ENCODE data around the gene SRD5A1. TPM values are rescaled to one million over a fixed set of nuclear protein-coding genes. Genes with fewer than 3 reads are reported as not detected.

The SRD5A1 gene
- total RNA-seq, 2 donors from 2014 or later = 4.0 to 4.2 TPM

DNA sequence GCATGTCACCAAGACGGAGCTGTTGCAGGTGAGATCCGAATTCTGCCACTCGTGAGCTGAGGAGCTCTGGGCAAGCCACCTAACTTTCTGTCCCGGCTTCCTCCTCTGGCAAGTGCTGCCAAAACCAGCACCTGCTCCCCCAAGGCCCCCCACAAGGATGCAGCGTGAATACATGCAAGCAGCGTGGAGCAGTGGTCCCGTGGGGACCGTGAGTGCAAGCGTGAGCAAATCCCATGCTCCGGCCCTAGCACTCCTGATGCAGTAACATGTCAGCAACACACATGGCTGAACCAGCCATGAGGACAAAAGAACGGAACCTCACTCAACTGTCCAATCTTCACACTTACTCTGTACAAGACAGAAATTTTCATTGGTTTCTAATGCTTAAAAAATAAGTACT is 31.4 kb upstream of the SRD5A1 start:
- DNase-seq (ENCODE audit: low spot score) = no peak
- intact Hi-C loops (cut with DNase I) = no loop called here

- intact Hi-C loops (cut with DNase I) = no loop called here
- DNase-seq (ENCODE audit: low spot score) = no peak
These were observed 30.8 kb upstream of the SRD5A1 start for GRCh38 chr5:6602441-6602840.

DNA sequence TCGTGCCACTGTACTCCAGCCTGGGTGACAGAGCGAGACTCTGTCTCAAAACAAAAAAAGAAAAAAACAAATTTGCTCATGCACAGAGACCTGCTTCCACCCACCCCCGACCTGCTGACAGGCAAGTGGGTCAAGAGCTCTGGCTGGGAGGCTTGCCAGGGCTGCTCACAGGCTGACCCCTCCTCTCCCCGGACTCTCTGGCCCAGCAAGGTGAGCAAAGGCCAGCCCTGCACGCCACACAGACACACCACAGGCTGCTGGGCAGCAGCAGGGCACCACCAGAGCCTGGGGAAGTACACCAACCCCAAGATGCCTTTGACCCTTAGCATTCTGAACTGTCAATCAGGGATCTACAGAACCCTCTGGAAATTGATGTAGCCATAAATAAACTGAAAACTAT is 29.6 kb upstream of the SRD5A1 start:
- intact Hi-C loops (cut with DNase I) = no loop called here
- DNase-seq (ENCODE audit: low spot score) = no peak

DNA sequence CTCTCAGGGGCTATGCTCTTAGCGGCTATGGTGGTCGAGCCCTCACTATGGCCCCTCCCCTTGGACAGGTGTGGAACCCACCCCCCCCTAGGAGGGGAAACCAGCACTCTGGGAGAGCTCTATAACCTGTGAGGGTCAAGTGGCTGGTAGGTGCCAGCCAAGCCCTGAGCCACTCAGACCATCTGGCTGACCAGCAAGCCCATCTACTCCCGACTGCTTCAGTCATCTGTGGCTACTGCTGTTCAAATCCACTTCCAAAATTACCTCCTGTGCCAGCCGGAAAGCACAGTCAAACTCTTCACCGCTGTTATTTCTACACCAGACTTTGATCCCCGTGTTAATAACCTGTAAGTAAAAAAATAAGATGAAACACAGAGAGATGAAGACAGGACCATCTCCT is 28.9 kb upstream of the SRD5A1 start:
- intact Hi-C loops (cut with DNase I) = no loop called here
- no peak for DNase-seq (ENCODE audit: low spot score)

DNA sequence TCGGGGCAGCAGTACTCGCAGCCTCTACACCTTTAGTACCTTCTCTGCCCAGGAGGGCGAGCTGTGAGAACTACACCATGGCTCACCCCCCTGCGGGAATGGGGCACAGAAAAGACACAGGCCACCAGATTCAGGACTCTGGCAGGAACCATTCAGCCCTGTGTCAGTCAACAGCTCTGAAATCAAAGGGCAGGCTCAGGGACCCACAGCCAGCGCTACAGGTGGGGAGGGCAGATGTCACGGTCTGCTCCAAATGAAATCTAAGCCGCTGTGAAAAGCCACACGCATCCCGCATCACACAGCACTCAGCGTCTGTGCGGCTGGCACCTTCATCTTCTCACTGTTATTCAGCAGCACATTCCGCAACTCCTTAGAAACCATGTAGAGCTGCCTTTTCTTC is 28.3 kb upstream of the SRD5A1 start:
- DNase-seq (ENCODE audit: low spot score) = no peak
- intact Hi-C loops (cut with DNase I) = no loop called here

DNA sequence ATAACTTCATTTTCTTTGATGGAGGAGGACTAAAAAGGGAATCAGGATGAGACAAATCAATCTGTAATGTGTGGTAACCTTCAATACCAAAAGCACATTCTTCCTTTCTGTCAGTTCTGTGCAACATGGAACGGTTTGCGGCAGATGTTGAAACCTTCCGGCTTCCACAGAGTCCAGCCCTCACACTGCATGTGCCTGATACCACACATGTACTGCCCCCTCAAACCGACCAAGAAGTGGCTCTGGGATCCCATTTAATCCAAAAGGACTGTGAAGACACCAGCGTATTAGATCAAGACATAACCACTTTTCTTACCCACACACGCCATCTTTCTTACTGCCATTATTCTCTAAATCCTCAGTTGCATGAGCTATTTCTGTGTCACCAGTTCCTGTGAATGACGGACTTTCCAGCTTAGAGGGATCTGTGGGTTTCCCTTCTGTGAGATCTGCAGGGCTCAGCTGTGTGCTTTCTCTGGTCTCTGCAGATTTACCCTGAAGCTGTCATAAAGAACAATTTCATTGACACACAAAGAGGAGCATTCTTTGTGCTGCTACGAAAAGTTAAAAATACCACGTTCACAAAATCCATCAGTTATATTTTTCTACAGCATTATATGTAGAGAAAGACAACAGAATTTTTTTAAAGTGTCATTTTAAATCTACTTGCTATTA is 26.2 kb upstream of the SRD5A1 start:
- no peak for DNase-seq (ENCODE audit: low spot score)
- intact Hi-C loops (cut with DNase I) = no loop called here

- DNase-seq (ENCODE audit: low spot score) = no peak
- intact Hi-C loops (cut with DNase I) = no loop called here
These were observed 25.7 kb upstream of the SRD5A1 start for GRCh38 chr5:6607559-6607936.

DNA sequence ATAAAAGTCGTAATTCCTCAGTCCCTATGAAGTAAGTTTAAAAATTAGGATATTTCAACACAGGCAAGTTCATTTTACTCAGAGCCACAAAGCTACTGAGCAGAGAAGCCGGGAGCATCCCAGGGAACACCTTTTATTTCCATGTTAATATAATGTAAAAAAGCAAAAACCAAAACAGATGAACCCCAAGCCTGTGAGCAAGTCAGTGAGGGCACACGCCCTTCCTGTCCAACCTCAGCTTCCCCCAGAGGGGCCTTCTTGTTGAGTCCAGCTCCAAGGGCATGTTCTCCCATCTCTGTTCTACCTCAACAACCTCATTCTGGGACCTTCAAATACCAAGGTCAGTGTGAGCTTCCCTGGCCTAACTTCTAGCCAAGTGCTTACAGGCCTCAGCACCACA is 25.2 kb upstream of the SRD5A1 start:
- DNase-seq (ENCODE audit: low spot score) = no peak
- intact Hi-C loops (cut with DNase I) = no loop called here

GRCh38 chr5:6611334-6612256 is 21.6 kb upstream of the SRD5A1 start:
- DNase-seq (ENCODE audit: low spot score) = no peak
- intact Hi-C loops (cut with DNase I) = no loop called here

GRCh38 chr5:6615034-6615815 is 18.0 kb upstream of the SRD5A1 start:
- intact Hi-C loops (cut with DNase I) = no loop called here
- DNase-seq (ENCODE audit: low spot score) = no peak

DNA sequence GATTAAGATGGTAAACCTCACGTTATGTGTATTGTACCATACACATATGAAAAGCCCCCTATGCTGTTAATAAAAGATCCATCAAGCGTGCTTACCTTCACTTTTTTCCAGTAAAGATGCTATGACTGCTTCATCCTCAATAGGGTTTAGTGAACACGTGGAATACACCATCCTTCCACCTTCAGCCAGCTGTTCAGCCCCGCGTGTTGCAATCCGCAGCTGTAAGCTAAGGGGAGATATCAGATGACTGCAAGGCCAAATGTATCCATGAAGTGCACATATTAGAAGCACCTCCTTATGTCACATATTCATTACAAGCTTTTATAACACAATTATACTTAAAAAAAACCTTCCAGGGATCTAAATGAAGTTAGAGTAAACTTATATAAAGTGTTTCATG is 16.6 kb upstream of the SRD5A1 start:
- no peak for DNase-seq (ENCODE audit: low spot score)
- intact Hi-C loops (cut with DNase I) = no loop called here

DNA sequence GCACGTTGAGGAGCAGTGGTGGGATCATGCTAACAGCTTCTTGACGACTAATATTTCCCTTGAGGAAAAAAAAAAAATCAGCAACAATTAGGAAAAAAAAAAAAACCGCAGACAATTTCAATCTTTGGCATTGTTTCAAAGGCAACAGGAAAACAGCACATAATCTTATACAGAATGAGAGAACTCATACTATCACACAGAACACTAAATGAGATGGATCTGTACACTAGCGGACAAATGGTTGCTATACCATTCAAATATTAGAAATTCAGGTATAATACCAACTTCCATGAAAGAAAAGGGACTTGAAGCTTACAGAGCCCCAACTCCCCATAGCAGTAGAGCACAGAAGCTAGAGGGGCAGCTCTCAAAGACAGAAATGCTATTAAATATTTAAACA is 10.0 kb upstream of the SRD5A1 start:
- intact Hi-C loops (cut with DNase I) = loop anchor here in 1 of 2 donors (10.0 kb wide), 1 partner anchor 122 kb away; no protein-coding TSS in a partner anchor
- DNase-seq (ENCODE audit: low spot score) = no peak

DNA sequence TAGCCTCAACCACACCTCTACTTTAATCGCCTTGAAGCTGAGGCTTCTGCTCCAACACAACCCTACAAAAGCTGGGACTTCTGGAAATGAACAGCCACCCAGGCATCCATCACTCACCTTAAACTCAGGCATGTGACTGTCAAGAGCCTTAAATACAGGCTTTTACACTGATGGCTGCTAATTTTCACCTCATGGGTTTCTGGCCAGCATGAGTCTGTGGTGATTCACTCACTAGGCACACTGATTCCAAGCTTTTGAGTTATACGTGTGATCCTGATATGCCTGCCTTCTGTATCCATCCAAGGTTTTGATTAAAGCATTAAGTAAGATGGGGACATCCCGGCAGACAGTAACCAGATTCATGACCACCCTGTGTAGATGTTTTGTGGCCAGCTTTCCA is 9.3 kb upstream of the SRD5A1 start:
- no peak for DNase-seq (ENCODE audit: low spot score)
- intact Hi-C loops (cut with DNase I) = loop anchor here in 1 of 2 donors (10.0 kb wide), 1 partner anchor 121 kb away; no protein-coding TSS in a partner anchor

DNA sequence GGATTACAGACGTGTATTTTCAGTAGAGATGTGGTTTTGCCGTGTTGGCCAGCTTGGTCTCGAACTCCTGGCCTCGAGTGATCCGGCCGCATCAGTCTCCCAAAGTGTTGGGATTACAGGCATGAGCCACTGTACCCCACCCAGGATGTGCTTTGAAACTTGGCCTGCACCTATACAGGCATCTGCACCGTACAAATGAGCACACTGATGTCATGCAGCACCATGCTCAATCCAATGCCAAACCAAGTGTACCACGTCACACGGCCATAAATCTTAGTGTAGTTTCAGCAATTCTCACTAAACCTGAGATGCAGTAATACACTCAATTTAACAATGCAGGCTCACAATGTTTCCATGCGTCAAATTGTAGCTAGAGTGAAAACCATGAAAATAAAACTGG is 6.7 kb upstream of the SRD5A1 start:
- intact Hi-C loops (cut with DNase I) = loop anchor here in 1 of 2 donors (10.0 kb wide), 1 partner anchor 118 kb away; no protein-coding TSS in a partner anchor
- DNase-seq (ENCODE audit: low spot score) = no peak

DNA sequence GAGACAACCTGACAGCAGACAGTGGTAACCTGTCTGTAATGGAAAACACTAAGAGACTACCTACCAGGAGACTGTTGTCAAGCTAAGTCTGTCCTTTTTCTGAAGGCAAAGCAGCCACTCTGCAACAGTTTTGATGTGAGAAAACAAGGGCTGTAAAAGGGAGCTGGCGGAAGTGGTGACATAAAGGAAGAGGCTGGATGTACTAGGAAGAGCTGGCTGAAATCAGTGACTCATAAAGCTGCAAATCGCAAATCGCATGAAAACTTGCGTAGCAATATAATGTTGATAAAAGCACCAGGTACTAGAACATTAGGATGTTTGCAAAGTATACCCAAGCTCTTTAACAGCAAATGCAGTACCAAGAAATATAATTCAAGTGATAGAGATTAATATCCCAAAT is 1.8 kb upstream of the SRD5A1 start:
- intact Hi-C loops (cut with DNase I) = loop anchor here (10.0 kb wide), 2 partner anchors 73 to 113 kb away; no protein-coding TSS in a partner anchor
- no peak for DNase-seq (ENCODE audit: low spot score)

- no peak for DNase-seq (ENCODE audit: low spot score)
- intact Hi-C loops (cut with DNase I) = loop anchor here (10.0 kb wide), 2 partner anchors 72 to 112 kb away; no protein-coding TSS in a partner anchor
These were observed 834 bp upstream of the SRD5A1 start for GRCh38 chr5:6632324-6632887.

- peak; percentile 86 for DNase-seq (ENCODE audit: low spot score)
- intact Hi-C loops (cut with DNase I) = loop anchor here (10.0 kb wide), 2 partner anchors 71 to 111 kb away; no protein-coding TSS in a partner anchor
These were observed 417 bp downstream of the SRD5A1 start for GRCh38 chr5:6633469-6634245.

DNA sequence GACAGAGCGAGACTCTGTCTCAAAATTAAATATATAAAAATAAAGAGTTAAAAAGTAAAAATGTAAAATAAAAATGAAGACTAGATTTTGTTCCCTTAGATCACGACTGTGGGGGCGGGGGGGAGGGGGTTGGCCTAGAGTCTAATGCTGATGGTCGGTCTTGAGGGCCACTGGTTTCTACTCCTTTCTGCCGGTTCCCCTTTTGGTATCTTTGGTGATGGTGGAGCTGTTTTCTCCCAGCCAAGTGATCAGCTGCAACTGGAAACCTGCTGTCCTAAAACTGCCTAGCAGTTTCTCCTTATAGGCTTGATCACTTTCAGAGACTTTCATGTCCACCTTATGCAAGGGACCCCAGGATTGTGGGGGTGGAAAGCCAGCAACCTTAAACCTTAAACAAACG is 1.1 kb downstream of the SRD5A1 start:
- intact Hi-C loops (cut with DNase I) = loop anchor here (10.0 kb wide), 2 partner anchors 70 to 110 kb away; no protein-coding TSS in a partner anchor
- DNase-seq (ENCODE audit: low spot score) = no peak

Data from posterior vena cava (tissue), 2 donors.